ENCODE measurements around the gene TLR2.
A peak's percentile ranks its signal among the peaks of the same experiment; 100 is the strongest.

TLR2 gene

GRCh38 chr4:153750197-153750817, 66.2 kb downstream of the TLR2 start:
- in situ Hi-C loops (cut with HindIII; ENCODE audit: low sequenced_read_pairs): no loop called here
- peak; percentile 83 for TF ChIP-seq CTCF (IDR thresholded peaks at IDR 0.05; ENCODE audit: low read depth, low read length, missing control alignments)
- peak; percentile 68 for DNase-seq (ENCODE audit: low read depth)
- H3K4me3 ChIP-seq (ENCODE audit: low read depth, low read length): no peak overlapping the region

GRCh38 chr4:153755186-153755585, 71.1 kb downstream of the TLR2 start:
- in situ Hi-C loops (cut with HindIII; ENCODE audit: low sequenced_read_pairs): no loop called here
- DNase-seq (ENCODE audit: low read depth): no peak

More at GRCh38 chr4:153755186-153755585, 71.1 kb downstream of the TLR2 start:
- TF ChIP-seq CTCF (IDR thresholded peaks at IDR 0.05; ENCODE audit: low read depth, low read length, missing control alignments): no peak
- no peak overlapping the region for H3K4me3 ChIP-seq (ENCODE audit: low read depth, low read length)
